ENCODE measurements around the gene ERP44.

The ERP44 gene

GRCh38 chr9:100029251-100029650 lies 69.5 kb downstream of the ERP44 start:
- H3K9me3 ChIP-seq (ENCODE audit: control insufficient read depth, low read depth, low read length), result no peaks in the 10 kb centered on the region
- H3K27me3 ChIP-seq (ENCODE audit: control insufficient read depth, insufficient read depth, low read length), result no peaks in the 10 kb centered on the region
- H3K27ac ChIP-seq (ENCODE audit: low read length), result no peak overlapping the region
- no peak overlapping the region for H3K4me3 ChIP-seq (ENCODE audit: low read length)
- H3K9ac ChIP-seq (ENCODE audit: low read length), result no peak overlapping the region
- no peaks in the 10 kb centered on the region for H3K36me3 ChIP-seq (ENCODE audit: control insufficient read depth, low read depth, low read length)
- no peaks in the 10 kb centered on the region for H3K4me1 ChIP-seq (ENCODE audit: control insufficient read depth, low read depth, low read length)

- H3K4me1 ChIP-seq (ENCODE audit: control insufficient read depth, low read depth, low read length), result no peaks in the 10 kb centered on the region
- H3K4me3 ChIP-seq (ENCODE audit: low read length), result no peak overlapping the region
- H3K9me3 ChIP-seq (ENCODE audit: control insufficient read depth, low read depth, low read length), result no peaks in the 10 kb centered on the region
- no peaks in the 10 kb centered on the region for H3K27me3 ChIP-seq (ENCODE audit: control insufficient read depth, insufficient read depth, low read length)
- no peak overlapping the region for H3K9ac ChIP-seq (ENCODE audit: low read length)
- H3K36me3 ChIP-seq (ENCODE audit: control insufficient read depth, low read depth, low read length), result no peaks in the 10 kb centered on the region
- H3K27ac ChIP-seq (ENCODE audit: low read length), result no peak overlapping the region
These were observed 70.5 kb downstream of the ERP44 start for GRCh38 chr9:100028201-100028784.

GRCh38 chr9:100027543-100027942 lies 71.3 kb downstream of the ERP44 start:
- H3K36me3 ChIP-seq (ENCODE audit: control insufficient read depth, low read depth, low read length), result no peaks in the 10 kb centered on the region
- H3K4me1 ChIP-seq (ENCODE audit: control insufficient read depth, low read depth, low read length), result no peaks in the 10 kb centered on the region
- H3K9ac ChIP-seq (ENCODE audit: low read length), result no peak overlapping the region
- no peaks in the 10 kb centered on the region for H3K9me3 ChIP-seq (ENCODE audit: control insufficient read depth, low read depth, low read length)
- H3K4me3 ChIP-seq (ENCODE audit: low read length), result no peak overlapping the region
- H3K27me3 ChIP-seq (ENCODE audit: control insufficient read depth, insufficient read depth, low read length), result no peaks in the 10 kb centered on the region
- no peak overlapping the region for H3K27ac ChIP-seq (ENCODE audit: low read length)

GRCh38 chr9:100021931-100022330 lies 76.9 kb downstream of the ERP44 start:
- H3K27me3 ChIP-seq (ENCODE audit: control insufficient read depth, insufficient read depth, low read length), result no peaks in the 10 kb centered on the region
- no peak overlapping the region for H3K4me3 ChIP-seq (ENCODE audit: low read length)
- no peak overlapping the region for H3K27ac ChIP-seq (ENCODE audit: low read length)
- H3K4me1 ChIP-seq (ENCODE audit: control insufficient read depth, low read depth, low read length), result no peaks in the 10 kb centered on the region
- no peaks in the 10 kb centered on the region for H3K9me3 ChIP-seq (ENCODE audit: control insufficient read depth, low read depth, low read length)
- H3K36me3 ChIP-seq (ENCODE audit: control insufficient read depth, low read depth, low read length), result no peaks in the 10 kb centered on the region
- H3K9ac ChIP-seq (ENCODE audit: low read length), result no peak overlapping the region

GRCh38 chr9:100020121-100020795 lies 78.5 kb downstream of the ERP44 start:
- Histone ChIP-seq H3K4me1 (ENCODE audit: control insufficient read depth, low read depth, low read length) (no peaks in the 10 kb centered on the region), H3K9me3 (ENCODE audit: control insufficient read depth, low read depth, low read length) (no peaks in the 10 kb centered on the region), H3K36me3 (ENCODE audit: control insufficient read depth, low read depth, low read length) (peaks cover 5% of the 10 kb centered on the region), H3K9ac (ENCODE audit: low read length) (no peak overlapping the region), H3K27ac (ENCODE audit: low read length) (no peak overlapping the region), H3K4me3 (ENCODE audit: low read length) (no peak overlapping the region), H3K27me3 (ENCODE audit: control insufficient read depth, insufficient read depth, low read length) (no peaks in the 10 kb centered on the region)

GRCh38 chr9:100019541-100019940 lies 79.3 kb downstream of the ERP44 start:
- H3K4me1 ChIP-seq (ENCODE audit: control insufficient read depth, low read depth, low read length), result no peaks in the 10 kb centered on the region
- no peaks in the 10 kb centered on the region for H3K27me3 ChIP-seq (ENCODE audit: control insufficient read depth, insufficient read depth, low read length)
- peaks cover 5% of the 10 kb centered on the region for H3K36me3 ChIP-seq (ENCODE audit: control insufficient read depth, low read depth, low read length)
- no peak overlapping the region for H3K4me3 ChIP-seq (ENCODE audit: low read length)
- no peak overlapping the region for H3K27ac ChIP-seq (ENCODE audit: low read length)
- no peak overlapping the region for H3K9ac ChIP-seq (ENCODE audit: low read length)
- no peaks in the 10 kb centered on the region for H3K9me3 ChIP-seq (ENCODE audit: control insufficient read depth, low read depth, low read length)

- Histone ChIP-seq H3K9me3 (ENCODE audit: control insufficient read depth, low read depth, low read length) (no peaks in the 10 kb centered on the region), H3K4me1 (ENCODE audit: control insufficient read depth, low read depth, low read length) (no peaks in the 10 kb centered on the region), H3K36me3 (ENCODE audit: control insufficient read depth, low read depth, low read length) (peaks cover 5% of the 10 kb centered on the region), H3K27me3 (ENCODE audit: control insufficient read depth, insufficient read depth, low read length) (no peaks in the 10 kb centered on the region), H3K27ac (ENCODE audit: low read length) (no peak overlapping the region), H3K9ac (ENCODE audit: low read length) (no peak overlapping the region), H3K4me3 (ENCODE audit: low read length) (no peak overlapping the region)
These were observed 84.0 kb downstream of the ERP44 start for GRCh38 chr9:100014846-100015245.

GRCh38 chr9:100013573-100013972 lies 85.2 kb downstream of the ERP44 start:
- H3K27ac ChIP-seq (ENCODE audit: low read length), result no peak overlapping the region
- H3K9me3 ChIP-seq (ENCODE audit: control insufficient read depth, low read depth, low read length), result no peaks in the 10 kb centered on the region
- H3K4me3 ChIP-seq (ENCODE audit: low read length), result no peak overlapping the region
- H3K9ac ChIP-seq (ENCODE audit: low read length), result no peak overlapping the region
- H3K27me3 ChIP-seq (ENCODE audit: control insufficient read depth, insufficient read depth, low read length), result no peaks in the 10 kb centered on the region
- H3K36me3 ChIP-seq (ENCODE audit: control insufficient read depth, low read depth, low read length), result peaks cover 5% of the 10 kb centered on the region
- no peaks in the 10 kb centered on the region for H3K4me1 ChIP-seq (ENCODE audit: control insufficient read depth, low read depth, low read length)

GRCh38 chr9:100012279-100012678 lies 86.5 kb downstream of the ERP44 start:
- H3K9ac ChIP-seq (ENCODE audit: low read length), result no peak overlapping the region
- H3K9me3 ChIP-seq (ENCODE audit: control insufficient read depth, low read depth, low read length), result no peaks in the 10 kb centered on the region
- H3K36me3 ChIP-seq (ENCODE audit: control insufficient read depth, low read depth, low read length), result peaks cover 5% of the 10 kb centered on the region
- no peaks in the 10 kb centered on the region for H3K4me1 ChIP-seq (ENCODE audit: control insufficient read depth, low read depth, low read length)
- no peaks in the 10 kb centered on the region for H3K27me3 ChIP-seq (ENCODE audit: control insufficient read depth, insufficient read depth, low read length)
- H3K27ac ChIP-seq (ENCODE audit: low read length), result no peak overlapping the region
- no peak overlapping the region for H3K4me3 ChIP-seq (ENCODE audit: low read length)

GRCh38 chr9:100011062-100011681 lies 87.6 kb downstream of the ERP44 start:
- H3K9me3 ChIP-seq (ENCODE audit: control insufficient read depth, low read depth, low read length), result no peaks in the 10 kb centered on the region
- no peak overlapping the region for H3K4me3 ChIP-seq (ENCODE audit: low read length)
- H3K27ac ChIP-seq (ENCODE audit: low read length), result no peak overlapping the region
- no peaks in the 10 kb centered on the region for H3K27me3 ChIP-seq (ENCODE audit: control insufficient read depth, insufficient read depth, low read length)
- peaks cover 5% of the 10 kb centered on the region for H3K36me3 ChIP-seq (ENCODE audit: control insufficient read depth, low read depth, low read length)
- H3K9ac ChIP-seq (ENCODE audit: low read length), result no peak overlapping the region
- no peaks in the 10 kb centered on the region for H3K4me1 ChIP-seq (ENCODE audit: control insufficient read depth, low read depth, low read length)

GRCh38 chr9:99999797-100000196 lies 99.0 kb downstream of the ERP44 start:
- Histone ChIP-seq H3K4me1 (ENCODE audit: control insufficient read depth, low read depth, low read length) (no peaks in the 10 kb centered on the region), H3K9me3 (ENCODE audit: control insufficient read depth, low read depth, low read length) (no peaks in the 10 kb centered on the region), H3K27ac (ENCODE audit: low read length) (no peak overlapping the region), H3K36me3 (ENCODE audit: control insufficient read depth, low read depth, low read length) (no peaks in the 10 kb centered on the region), H3K4me3 (ENCODE audit: low read length) (no peak overlapping the region), H3K27me3 (ENCODE audit: control insufficient read depth, insufficient read depth, low read length) (no peaks in the 10 kb centered on the region), H3K9ac (ENCODE audit: low read length) (no peak overlapping the region)

- Histone ChIP-seq H3K27me3 (ENCODE audit: control insufficient read depth, insufficient read depth, low read length) (no peaks in the 10 kb centered on the region), H3K27ac (ENCODE audit: low read length) (no peak overlapping the region), H3K4me1 (ENCODE audit: control insufficient read depth, low read depth, low read length) (no peaks in the 10 kb centered on the region), H3K4me3 (ENCODE audit: low read length) (no peak overlapping the region), H3K9ac (ENCODE audit: low read length) (no peak overlapping the region), H3K9me3 (ENCODE audit: control insufficient read depth, low read depth, low read length) (no peaks in the 10 kb centered on the region), H3K36me3 (ENCODE audit: control insufficient read depth, low read depth, low read length) (no peaks in the 10 kb centered on the region)
These were observed 99.9 kb downstream of the ERP44 start for GRCh38 chr9:99998866-99999265.

Measured in iPS-18a (cell line).